Measurements from ENCODE around the gene LPAR3.

Gene LPAR3

DNA sequence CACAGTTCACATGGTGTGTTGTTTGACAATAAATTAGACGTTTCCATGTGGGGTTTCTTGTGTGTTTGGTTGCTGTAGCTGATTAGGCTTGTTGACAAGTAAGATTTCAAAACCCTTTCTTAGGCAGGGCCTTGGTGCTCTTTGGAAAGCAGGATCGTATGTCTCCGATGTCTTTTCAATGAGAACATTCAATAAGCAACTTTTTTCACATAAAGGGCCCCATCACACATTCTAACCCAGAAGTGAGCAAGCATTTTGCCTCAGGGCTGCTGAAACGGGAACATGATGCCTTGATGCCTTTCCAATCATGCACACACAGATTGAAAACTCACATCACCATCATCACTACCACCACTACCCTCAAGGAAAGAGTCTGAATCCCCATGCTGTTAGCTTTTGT, 33.1 kb downstream of the LPAR3 start:
- DNase-seq (ENCODE audit: low read depth in 2 of 3, low spot score in 2 of 3), result no peak

DNA sequence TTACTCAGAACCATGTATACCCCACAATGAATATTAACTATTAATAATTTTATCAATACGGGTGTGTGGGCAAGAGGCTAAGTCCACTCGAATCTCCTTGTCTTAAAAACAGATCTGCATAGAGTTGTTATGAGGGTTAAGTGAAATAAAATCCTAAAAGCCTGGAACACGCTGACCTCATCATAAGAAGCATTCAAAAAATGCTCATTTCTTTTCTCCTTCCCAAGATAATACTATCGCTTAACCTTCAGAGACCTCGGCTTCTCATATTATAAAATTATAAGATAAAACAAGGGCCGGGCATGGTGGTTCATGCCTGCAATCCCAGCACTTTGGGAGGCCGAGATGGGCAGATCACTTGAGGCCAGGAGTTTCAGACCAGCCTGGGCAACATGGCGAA, 35.1 kb downstream of the LPAR3 start:
- no peak for DNase-seq (ENCODE audit: low read depth in 2 of 3, low spot score in 2 of 3)

- no peak for DNase-seq (ENCODE audit: low read depth in 2 of 3, low spot score in 2 of 3)
Measured at GRCh38 chr1:84856726-84857270, 36.2 kb downstream of the LPAR3 start.

DNA sequence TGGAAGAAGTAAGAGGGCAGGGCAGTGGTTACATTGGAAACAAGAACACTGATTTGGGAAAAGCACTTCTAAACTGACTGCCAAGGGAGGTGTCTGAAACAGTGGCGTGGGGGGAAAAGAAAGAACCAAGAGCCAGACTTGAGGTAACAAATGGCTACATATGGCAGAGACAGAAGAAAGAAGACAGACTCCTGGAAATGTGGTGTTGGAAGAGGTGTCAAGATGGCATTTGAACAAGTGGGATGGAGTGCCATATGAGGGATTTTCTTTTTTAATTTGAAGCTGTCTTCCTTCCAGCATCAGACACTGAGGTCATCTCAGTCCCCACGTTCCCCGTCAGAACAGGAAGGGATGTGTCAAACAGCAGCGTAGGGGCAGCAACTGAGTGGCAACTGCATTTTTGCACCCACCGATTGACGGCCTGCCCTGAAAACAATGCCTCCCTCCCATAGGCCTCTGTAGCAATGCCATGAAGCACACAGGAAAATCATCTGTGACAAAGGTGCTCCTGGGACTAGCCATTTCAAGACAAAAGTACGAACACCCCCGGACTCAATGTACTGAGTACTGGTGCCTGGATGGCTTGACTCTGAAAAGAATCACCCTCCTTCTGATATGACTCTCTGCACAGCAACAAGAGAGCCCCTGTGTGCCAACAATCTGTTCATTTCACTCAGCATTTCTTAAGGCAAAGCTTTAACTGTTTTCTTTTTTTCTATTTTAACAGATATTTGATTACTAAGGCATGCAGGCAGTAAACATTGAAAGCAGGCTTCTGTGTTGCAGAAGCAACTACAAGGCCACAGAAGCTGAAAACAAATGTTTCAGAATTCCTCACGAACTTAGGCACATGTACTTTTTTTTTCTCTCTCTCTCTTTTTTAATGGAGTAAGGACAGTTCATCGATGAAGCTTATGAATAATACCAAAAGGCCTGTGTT, 37.0 kb downstream of the LPAR3 start:
- DNase-seq (ENCODE audit: low read depth in 2 of 3, low spot score in 2 of 3), result no peak

DNA sequence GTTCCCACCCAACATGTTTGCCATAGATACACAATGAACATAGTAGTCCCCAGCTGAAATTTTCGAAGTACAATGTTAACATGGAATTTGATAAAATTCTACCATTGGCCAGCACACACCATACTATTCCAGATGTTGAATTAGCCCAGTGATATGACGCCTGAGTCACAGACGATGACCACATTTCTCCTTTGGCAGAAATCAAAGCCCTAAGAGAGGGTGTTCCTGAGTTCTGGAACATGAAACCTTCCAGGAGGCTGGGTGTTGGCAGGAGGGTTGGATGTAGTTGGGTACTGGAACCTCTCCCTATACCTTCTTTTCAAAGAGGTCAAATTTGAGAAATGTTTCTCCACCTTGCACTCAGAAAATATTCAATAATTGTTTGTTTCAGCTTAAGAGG, 37.8 kb downstream of the LPAR3 start:
- no peak for DNase-seq (ENCODE audit: low read depth in 2 of 3, low spot score in 2 of 3)

DNA sequence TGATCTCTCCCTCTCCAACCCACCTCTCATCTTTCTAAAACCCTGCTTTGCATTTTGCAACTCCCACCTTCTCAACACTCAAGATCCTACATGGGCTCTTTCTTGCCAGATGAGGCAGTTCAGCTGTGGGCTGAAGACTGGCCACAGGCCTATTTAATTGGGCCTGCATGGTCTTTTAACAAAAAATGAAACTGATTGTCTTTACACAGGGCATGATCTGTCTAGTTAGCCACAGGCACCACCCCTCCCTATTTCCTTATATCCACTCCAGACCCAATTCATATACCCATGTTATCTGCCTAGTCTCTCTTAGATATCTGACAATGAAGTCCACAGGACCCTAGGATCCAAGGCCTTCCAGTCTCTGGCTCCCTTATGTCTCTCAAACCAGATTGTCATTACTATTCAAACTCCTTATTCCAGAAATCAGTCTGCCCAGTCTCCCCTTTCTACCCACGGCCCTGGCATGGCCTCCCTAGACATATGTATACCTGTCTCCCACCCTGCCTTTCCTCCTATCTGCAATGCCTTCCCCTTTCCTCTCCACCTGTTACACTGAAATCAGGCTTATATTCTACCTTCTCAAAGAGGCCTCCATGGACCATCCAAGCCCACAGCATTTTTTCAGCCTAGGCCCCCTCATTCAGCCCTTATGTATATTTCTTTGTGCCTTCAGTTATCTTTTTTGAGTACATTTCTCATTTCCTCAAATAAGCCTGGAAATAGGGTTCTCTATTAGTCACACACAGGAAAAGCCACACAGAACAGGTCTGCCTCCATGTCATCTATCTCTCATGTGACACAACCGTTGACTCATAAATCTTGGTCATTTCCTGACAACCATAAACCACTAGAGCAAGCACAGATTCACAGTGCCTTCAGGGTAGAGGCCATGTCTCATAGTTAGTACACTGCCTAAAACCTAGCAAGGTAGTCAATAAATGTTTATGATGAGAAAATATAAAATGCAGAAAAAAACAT, 39.0 kb downstream of the LPAR3 start:
- no peak for DNase-seq (ENCODE audit: low read depth in 2 of 3, low spot score in 2 of 3)

DNA sequence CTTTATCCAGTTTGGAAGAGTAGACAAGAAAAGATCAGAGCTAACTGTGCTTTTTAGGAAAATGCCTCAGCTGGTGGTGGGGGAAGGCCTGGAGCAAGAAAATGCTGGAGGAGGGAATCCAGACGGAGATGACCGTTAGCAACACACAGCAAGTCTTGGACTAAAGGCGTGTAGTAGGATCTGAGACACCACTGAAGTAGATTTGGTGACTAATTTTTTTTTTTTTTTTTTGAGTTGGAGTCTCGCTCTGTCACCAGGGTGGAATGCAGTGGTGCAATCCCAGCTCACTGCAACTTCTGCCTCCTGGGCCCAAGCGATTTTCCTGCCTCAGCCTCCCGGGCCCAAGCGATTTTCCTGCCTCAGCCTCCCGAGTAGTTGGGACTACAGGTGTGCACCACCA, 41.2 kb downstream of the LPAR3 start:
- no peak for DNase-seq (ENCODE audit: low read depth in 2 of 3, low spot score in 2 of 3)

DNA sequence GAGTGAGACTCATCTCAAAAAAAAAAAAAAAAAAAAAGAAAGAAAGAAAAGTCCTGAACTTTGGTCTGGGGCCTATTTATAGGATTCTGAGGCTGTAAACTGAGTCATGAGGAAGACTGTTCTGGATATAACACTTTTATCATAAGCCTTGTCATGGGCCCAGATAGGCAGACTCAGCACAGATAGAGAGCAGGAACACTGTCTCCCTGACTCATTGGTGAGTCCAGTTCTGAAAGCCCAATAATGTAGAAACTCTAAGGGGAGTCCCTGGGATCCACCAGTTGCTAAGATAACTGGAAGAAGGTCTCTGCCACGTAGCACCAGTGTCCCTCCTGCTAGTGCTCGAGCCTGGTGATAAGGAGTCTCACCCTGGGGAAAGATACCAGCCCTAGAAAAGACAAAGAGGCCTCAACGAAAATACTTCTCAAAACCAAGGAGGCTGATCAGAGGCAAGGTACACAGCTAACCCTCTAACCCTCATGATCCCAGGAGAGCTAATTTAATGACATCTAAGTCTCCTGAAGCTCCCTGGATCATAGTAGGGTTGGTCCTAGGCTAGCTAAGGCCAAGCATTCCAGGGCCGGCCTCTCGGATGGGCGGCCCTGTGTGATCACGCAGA, 43.5 kb downstream of the LPAR3 start:
- no peak for DNase-seq (ENCODE audit: low read depth in 2 of 3, low spot score in 2 of 3)

GRCh38 chr1:84847253-84848250, 45.5 kb downstream of the LPAR3 start:
- DNase-seq (ENCODE audit: low read depth in 2 of 3, low spot score in 2 of 3), result no peak

DNA sequence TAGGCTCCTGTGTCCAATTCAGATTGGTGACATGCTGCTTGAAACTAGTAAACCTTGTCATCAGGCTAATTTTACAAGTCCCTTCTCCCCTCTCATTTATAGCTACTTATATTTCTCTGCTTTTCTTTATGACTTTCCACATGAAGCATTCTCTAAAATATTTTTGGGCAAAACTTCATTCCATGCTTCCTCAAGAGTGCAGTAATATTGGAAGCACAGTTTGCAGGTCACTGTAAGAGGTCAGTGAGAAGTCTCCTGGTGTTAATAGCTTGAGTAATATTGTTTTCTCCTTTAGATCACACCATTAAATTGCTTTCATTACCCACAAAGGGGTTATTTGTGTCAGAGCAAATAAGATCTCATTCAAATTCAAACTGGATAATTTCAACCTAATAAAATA, 46.6 kb downstream of the LPAR3 start:
- no peak for DNase-seq (ENCODE audit: low read depth in 2 of 3, low spot score in 2 of 3)

- no peak for DNase-seq (ENCODE audit: low read depth in 2 of 3, low spot score in 2 of 3)
Measured at GRCh38 chr1:84845357-84845756, 47.6 kb downstream of the LPAR3 start.

- no peak for DNase-seq (ENCODE audit: low read depth in 2 of 3, low spot score in 2 of 3)
Measured at GRCh38 chr1:84844094-84844493, 48.9 kb downstream of the LPAR3 start.

DNA sequence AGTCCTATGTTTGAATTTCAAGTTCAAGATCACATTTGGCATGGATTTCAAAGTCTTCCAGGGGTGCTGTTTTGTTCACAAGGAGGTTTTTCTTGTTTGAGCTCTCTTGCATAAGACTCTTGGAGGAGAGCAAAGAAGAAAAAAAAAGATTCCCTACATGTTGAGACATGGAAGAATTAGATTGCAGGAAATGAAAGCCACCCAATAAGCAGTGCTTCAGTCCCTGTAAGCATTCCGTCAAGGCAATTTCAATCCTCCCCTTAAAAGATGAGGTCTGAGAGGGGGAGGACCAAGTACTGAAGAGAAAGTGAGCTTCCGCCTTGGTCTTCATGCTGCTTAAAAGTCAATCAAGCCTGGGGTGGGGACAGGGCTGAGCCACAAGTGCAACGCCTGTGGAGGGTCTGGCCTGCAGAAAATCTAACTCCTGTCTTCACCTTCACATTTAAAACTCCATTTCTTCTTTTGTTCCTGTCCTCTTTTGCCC, 50.2 kb downstream of the LPAR3 start:
- no peak for DNase-seq (ENCODE audit: low read depth in 2 of 3, low spot score in 2 of 3)

- DNase-seq (ENCODE audit: low read depth in 2 of 3, low spot score in 2 of 3), result no peak
Measured at GRCh38 chr1:84841971-84842370, 51.0 kb downstream of the LPAR3 start.

DNA sequence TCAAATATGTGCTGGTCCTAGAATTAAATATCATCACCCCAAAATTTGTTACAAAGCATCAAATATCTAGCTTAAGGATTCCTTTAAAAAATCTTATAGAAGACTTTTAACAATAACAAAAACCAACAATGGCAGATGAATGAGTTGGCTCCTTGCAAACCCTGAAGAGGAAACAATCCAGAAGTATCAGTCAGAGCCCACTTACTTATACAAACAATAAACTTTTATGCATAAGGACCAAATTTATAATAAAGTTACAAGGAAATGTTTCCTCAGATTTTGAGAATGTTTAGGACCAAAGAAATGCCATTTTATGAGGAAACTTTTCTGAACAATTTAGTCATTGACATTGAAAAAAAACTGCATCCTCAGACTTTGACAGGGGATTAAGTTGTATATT, 52.7 kb downstream of the LPAR3 start:
- DNase-seq (ENCODE audit: low read depth in 2 of 3, low spot score in 2 of 3), result no peak

GRCh38 chr1:84839544-84839943, 53.5 kb downstream of the LPAR3 start:
- DNase-seq (ENCODE audit: low read depth in 2 of 3, low spot score in 2 of 3), result no peak

DNA sequence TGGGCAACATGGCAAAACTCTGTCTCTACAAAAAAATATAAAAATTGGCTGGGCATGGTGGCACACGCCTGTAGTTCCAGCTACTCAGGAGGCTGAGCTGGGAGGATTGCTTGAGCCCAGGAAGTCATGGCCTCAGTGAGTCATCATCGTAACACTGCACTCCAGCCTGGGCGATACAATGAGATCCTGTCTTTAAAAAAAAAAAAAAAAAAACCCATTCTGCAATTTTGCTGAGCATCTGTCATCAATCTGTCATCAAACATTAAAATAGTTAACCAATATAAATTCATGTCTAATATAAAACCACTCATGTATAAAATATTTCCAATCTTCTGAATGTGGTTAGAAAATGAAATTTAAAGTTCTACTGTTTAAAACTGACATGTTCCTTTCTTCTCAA, 56.9 kb downstream of the LPAR3 start:
- no peak for DNase-seq (ENCODE audit: low read depth in 2 of 3, low spot score in 2 of 3)

DNA sequence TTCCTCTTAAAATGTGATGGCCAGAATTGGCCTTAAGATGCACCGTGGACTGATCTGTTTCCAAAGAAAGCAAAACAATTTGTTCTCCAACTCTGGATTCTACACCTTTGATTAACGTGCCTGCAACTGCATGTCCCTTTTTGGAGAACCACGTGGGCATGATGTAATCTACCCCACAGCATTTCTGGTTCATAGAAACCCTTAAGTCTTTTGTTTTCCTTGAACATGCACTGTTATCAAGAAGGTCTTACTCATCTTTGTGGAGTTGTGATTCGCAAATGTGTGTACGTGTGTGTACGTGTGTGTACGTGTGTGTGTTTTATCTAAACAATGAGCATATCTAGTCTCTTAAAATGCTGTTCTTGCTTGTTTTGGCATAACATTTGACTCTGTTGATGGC, 57.8 kb downstream of the LPAR3 start:
- no peak for DNase-seq (ENCODE audit: low read depth in 2 of 3, low spot score in 2 of 3)

DNA sequence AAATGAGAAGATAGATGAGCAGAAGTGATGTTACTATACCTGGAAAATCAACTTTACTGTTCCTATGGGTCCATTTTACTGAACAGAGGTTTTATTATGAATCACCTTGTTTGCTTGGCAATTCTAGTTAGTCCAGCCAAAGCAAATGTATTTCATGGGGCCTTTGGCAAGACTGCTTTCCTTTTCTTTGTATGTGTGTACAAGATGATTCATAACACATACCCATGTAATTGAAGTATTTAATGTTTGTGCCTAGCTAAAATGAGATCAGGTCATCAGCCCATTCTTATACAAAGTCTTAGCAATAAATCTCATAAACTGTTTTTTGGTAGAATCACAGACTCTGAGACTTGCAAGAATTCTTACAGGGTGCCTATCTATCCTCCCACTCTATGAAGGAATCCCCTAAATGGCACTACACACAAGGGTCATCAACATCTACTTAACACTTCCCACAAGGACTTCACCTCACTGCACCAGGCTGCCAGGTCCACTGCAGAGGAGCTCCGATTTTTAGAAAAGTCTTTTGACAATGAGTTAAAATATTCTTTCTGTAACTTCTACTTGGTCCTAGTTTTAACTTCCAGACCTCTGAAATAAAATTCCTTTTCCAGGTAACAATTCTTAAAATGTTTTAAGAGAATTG, 58.5 kb downstream of the LPAR3 start:
- DNase-seq (ENCODE audit: low read depth in 2 of 3, low spot score in 2 of 3), result no peak

All from activated CD8-positive, alpha-beta memory T cell treated with anti-CD3 and anti-CD28 coated beads for 48 hours (primary cell).